Smooth muscle cell (in vitro differentiated cells): Measurements from ENCODE around the gene WIPI1. TPM values are rescaled to one million over a fixed set of nuclear protein-coding genes. Genes with fewer than 3 reads are reported as not detected.

Experiments
- DNase-seq: peaks from one replicate; lab custom pipeline; 2025; ENCODE audit not compliant: unreplicated experiment; lab: John Stamatoyannopoulos, UW
- H2AFZ ChIP-seq: fragments of 200-600 bp; sonication (generic); 2 replicates; pipeline ENCODE4 v1.6.0; 2016; ENCODE audit warnings: antibody characterized with exemption, low read depth, mild to moderate bottlenecking
- H3F3A ChIP-seq: fragments of 200-600 bp; sonication (generic); 2 replicates; pipeline ENCODE4 v1.6.0; 2017; ENCODE audit warnings: antibody characterized with exemption, low read depth
- H3K27ac ChIP-seq: fragments of 200-600 bp; sonication (generic); 2 replicates; pipeline ENCODE4 v1.5.1; 2016; ENCODE audit warnings: low read depth, mild to moderate bottlenecking
- H3K27me3 ChIP-seq: fragments of 200-600 bp; sonication (generic); 2 replicates; pipeline ENCODE4 v1.6.1; 2016; ENCODE audit warnings: low read depth, mild to moderate bottlenecking
- H3K36me3 ChIP-seq: fragments of 200-600 bp; sonication (generic); 2 replicates; pipeline ENCODE4 v1.5.1; 2016; ENCODE audit warnings: low read depth
- H3K4me1 ChIP-seq: fragments of 200-600 bp; sonication (generic); 2 replicates; pipeline ENCODE4 v1.5.1; 2016; ENCODE audit warnings: low read depth
- H3K4me2 ChIP-seq: fragments of 200-600 bp; sonication (generic); 2 replicates; pipeline ENCODE4 v1.6.0; 2016; ENCODE audit warnings: mild to moderate bottlenecking
- H3K4me3 ChIP-seq: fragments of 200-600 bp; sonication (generic); 2 replicates; pipeline ENCODE4 v1.5.1; 2016; ENCODE audit warnings: mild to moderate bottlenecking
- H3K79me2 ChIP-seq: fragments of 200-600 bp; sonication (generic); 2 replicates; pipeline ENCODE4 v1.6.0; 2016; ENCODE audit warnings: low read depth, mild to moderate bottlenecking
- H3K9ac ChIP-seq: fragments of 200-600 bp; sonication (generic); 2 replicates; pipeline ENCODE4 v1.6.0; 2016; ENCODE audit warnings: low read depth
- H3K9me3 ChIP-seq: fragments of 200-600 bp; sonication (generic); replicated peaks from 2 replicates; pipeline ENCODE4 v1.5.1; 2016; ENCODE audit warnings: low read depth
- H4K20me1 ChIP-seq: fragments of 200-600 bp; sonication (generic); 2 replicates; pipeline ENCODE4 v1.6.0; 2016; ENCODE audit warnings: low read depth
- WGBS: methylation state at CpG from one replicate; pipeline ENCODE4 v1.1.7; 2016; ENCODE audit warnings: low lambda C conversion rate; 5-methylcytosine and 5-hydroxymethylcytosine counted together
- polyA plus RNA-seq: library from polyadenylated mRNA; unstranded; fragments of >200 nt; fragmentation: Nextera tagmentation; extraction: Ambion mirVana; gene quantifications from 2 replicates; pipeline ENCODE4 v1.2.1, GENCODE V29; 2016
- total RNA-seq: library from RNA; depleted of rRNA; stranded (reverse); fragments of >200 nt; gene quantifications from 2 replicates; pipeline ENCODE4 v1.2.3, GENCODE V29; 2014
- TF ChIP-seq, protein P1 (sequence below): fragments of 200-600 bp; sonication (generic); IDR thresholded peaks from 2 replicates; pipeline ENCODE4 v1.5.1; 2017; ENCODE audit warnings: borderline replicate concordance, mild to moderate bottlenecking, antibody characterized with exemption; ENCODE audit not compliant: insufficient read depth, poor library complexity, severe bottlenecking

Gene WIPI1
- total and polyA plus RNA-seq, 2 experiments from 2014 or later, result 188 to 196 TPM

DNA sequence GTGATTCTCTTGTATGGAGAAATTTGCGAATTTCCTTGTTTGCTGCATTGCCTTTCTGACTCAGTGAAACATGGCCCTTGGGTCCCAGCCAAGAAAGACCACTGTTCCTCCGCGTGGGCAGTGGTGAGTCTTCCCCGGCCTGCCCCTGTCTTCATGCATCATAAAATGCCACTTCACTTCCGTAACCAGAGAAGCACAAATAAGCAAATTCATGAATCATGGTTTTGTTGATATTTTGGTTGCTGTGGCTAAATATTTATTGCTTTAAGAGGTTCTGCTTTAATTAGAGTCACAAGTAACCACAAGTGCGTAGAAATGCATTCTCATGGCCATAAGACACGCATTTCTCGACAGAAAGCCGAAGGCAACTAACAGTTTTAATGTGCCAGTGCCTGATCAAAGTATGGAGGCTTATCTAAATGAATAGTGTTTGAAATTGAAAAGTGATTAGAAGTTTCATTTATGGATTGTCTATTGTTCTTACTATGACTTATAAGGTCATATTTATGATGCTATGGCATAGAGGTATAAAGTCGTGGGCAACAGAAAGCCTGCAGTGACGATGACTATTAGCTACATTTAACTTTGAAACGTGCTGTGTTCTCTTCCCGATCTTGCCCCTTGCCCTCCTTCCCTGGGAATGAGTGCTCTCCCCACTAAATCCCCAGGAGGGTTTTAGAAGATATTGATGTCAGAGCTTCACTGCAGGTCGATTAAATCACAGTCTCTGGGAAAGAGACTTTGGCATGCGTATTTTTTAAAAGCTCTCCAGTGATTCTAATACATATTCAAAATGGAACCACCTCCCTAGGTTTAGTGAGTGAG is 76.0 kb downstream of the WIPI1 start:
- no peaks in the 10 kb centered on the region for H3K79me2 ChIP-seq
- peaks cover 22% of the 10 kb centered on the region for H3F3A ChIP-seq
- H3K36me3 ChIP-seq, result no peaks in the 10 kb centered on the region
- peak overlapping the region; percentile 84 for H3K9ac ChIP-seq
- no peaks in the 10 kb centered on the region for H3K27me3 ChIP-seq
- H3K4me2 ChIP-seq, result peak overlapping the region; percentile 73
- peak overlapping the region; percentile 98 for H3K27ac ChIP-seq
- H4K20me1 ChIP-seq, result no peaks in the 10 kb centered on the region
- DNase-seq, result peak; percentile 60
- WGBS, result 36% methylated on average over 15 of the region's 15 CpGs
- no peaks in the 10 kb centered on the region for H3K9me3 ChIP-seq
- H3K4me3 ChIP-seq, result no peak overlapping the region
- TF ChIP-seq, protein P1, sequence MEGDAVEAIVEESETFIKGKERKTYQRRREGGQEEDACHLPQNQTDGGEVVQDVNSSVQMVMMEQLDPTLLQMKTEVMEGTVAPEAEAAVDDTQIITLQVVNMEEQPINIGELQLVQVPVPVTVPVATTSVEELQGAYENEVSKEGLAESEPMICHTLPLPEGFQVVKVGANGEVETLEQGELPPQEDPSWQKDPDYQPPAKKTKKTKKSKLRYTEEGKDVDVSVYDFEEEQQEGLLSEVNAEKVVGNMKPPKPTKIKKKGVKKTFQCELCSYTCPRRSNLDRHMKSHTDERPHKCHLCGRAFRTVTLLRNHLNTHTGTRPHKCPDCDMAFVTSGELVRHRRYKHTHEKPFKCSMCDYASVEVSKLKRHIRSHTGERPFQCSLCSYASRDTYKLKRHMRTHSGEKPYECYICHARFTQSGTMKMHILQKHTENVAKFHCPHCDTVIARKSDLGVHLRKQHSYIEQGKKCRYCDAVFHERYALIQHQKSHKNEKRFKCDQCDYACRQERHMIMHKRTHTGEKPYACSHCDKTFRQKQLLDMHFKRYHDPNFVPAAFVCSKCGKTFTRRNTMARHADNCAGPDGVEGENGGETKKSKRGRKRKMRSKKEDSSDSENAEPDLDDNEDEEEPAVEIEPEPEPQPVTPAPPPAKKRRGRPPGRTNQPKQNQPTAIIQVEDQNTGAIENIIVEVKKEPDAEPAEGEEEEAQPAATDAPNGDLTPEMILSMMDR, result no peak
- H2AFZ ChIP-seq, result no peak overlapping the region
- H3K4me1 ChIP-seq, result peaks cover 18% of the 10 kb centered on the region

DNA sequence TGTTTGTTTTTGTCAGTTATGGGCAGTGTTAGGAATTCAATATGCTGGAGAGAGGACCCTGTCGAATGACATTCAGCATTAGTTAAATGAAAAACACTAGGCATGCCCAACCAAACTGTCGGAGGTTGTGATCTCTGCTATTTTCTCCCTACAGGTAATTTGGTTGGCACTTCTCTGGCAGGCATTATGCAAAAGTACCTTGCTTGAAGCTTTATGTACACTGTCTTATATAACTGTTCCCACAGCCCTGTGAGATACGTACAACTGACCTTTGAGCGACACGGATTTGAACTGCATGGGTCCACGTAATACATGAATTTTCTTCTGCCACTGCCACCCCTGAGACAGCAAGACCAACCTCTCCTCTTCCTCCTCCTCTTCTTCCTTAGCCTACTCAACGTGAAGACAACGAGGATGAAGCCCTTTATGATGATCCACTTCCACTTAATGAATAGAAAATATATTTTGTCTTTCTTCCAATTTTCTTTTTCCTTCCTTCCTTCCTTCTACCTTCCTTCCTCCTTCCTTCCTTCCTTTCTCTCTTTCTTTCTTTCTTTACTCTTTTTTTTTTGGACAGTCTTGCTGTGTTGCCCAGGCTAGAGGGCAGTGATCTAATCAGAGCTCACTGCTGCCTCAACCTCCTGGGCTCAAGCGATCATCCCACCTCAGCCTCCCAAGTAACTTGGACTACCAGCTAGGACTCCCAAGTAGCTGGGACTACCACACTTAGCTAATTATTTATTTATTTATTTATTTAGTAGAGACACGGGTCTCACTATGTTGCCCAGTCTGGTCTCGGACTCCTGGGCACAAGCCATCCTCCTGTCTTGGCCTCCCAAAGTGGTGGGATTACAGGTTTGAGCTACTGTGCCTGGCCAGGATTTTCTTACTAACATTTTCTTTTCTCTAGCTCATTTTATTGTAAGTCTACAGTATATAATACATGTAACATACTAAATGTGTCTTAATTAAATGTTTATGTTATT is 77.3 kb downstream of the WIPI1 start:
- Histone ChIP-seq H3K4me3 (no peak overlapping the region), H3K27me3 (no peaks in the 10 kb centered on the region), H3K79me2 (no peaks in the 10 kb centered on the region), H4K20me1 (no peaks in the 10 kb centered on the region), H3K9ac (peak overlapping the region; percentile 74), H2AFZ (no peak overlapping the region), H3K4me2 (peak overlapping the region; percentile 50), H3K9me3 (no peaks in the 10 kb centered on the region), H3F3A (peaks cover 22% of the 10 kb centered on the region), H3K36me3 (no peaks in the 10 kb centered on the region), H3K27ac (peak overlapping the region; percentile 98), H3K4me1 (peaks cover 18% of the 10 kb centered on the region)
- DNase-seq, result no peak
- 91% methylated on average over 11 of the region's 11 CpGs for WGBS
- TF ChIP-seq, protein P1, result no peak

DNA sequence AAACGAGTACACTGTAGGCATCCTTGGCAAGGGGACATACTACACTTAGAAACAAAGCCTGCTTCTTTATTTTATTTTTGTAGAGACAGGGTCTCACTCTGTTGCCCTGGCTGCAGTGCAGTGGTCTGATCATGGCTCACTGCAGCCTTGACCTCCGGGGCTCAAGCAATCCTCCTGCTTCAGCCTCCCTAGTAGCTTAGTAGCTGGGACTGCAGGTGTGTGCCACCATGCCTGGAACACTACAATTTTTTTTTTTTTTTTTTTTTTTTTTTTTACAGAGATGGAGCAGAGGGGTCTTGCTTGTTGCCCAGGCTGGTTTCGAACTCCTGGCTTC is 78.2 kb downstream of the WIPI1 start:
- H4K20me1 ChIP-seq, result no peaks in the 10 kb centered on the region
- H3K79me2 ChIP-seq, result no peaks in the 10 kb centered on the region
- H3K9ac ChIP-seq, result peak overlapping the region; percentile 63
- H3K36me3 ChIP-seq, result no peaks in the 10 kb centered on the region
- peak overlapping the region; percentile 86 for H3K27ac ChIP-seq
- H2AFZ ChIP-seq, result no peak overlapping the region
- peaks cover 17% of the 10 kb centered on the region for H3F3A ChIP-seq
- no peaks in the 10 kb centered on the region for H3K27me3 ChIP-seq
- H3K4me1 ChIP-seq, result peaks cover 18% of the 10 kb centered on the region
- TF ChIP-seq, protein P1, result no peak
- no peak overlapping the region for H3K4me2 ChIP-seq
- WGBS, result 91% methylated on average over 3 of the region's 3 CpGs
- no peaks in the 10 kb centered on the region for H3K9me3 ChIP-seq
- DNase-seq, result no peak
- no peak overlapping the region for H3K4me3 ChIP-seq
